NK-92 (cell line): Measurements from ENCODE around the gene SETD2.
"Not testable (repeated sequence)": the region's sequence is repeated elsewhere in the genome, so short reads cannot be mapped to it uniquely, and the experiment has no call there.

Experiments used
- DNase-seq: peaks from one replicate; lab custom pipeline; 2025; ENCODE audit not compliant: unreplicated experiment; lab: John Stamatoyannopoulos, UW

The SETD2 gene

GRCh38 chr3:47149339-47149933 lies 14.5 kb downstream of the SETD2 start:
- DNase-seq, result no peak

DNA sequence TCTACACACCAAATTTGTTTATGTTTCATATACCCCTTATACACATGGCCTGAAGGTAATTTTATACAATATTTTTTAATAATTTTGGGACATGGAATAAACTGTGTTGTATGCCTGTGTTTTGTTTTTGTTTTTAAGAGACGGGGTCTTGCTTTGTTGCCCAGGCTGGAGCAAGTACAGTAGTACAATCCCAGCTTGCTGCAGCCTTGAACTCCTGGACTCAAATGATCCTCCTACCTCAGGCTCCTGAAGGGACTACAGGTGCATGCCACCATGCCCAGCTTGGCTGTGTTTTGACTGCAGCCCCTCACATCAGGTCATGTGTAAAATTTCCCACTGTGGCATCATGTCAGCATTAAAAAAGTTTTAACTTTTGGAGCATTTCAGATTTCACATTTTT lies 18.6 kb downstream of the SETD2 start:
- no peak for DNase-seq

- no peak for DNase-seq
These were observed 20.8 kb downstream of the SETD2 start for GRCh38 chr3:47143068-47143467.

- DNase-seq, result not testable (repeated sequence)
These were observed 21.4 kb downstream of the SETD2 start for GRCh38 chr3:47142536-47142935.

DNA sequence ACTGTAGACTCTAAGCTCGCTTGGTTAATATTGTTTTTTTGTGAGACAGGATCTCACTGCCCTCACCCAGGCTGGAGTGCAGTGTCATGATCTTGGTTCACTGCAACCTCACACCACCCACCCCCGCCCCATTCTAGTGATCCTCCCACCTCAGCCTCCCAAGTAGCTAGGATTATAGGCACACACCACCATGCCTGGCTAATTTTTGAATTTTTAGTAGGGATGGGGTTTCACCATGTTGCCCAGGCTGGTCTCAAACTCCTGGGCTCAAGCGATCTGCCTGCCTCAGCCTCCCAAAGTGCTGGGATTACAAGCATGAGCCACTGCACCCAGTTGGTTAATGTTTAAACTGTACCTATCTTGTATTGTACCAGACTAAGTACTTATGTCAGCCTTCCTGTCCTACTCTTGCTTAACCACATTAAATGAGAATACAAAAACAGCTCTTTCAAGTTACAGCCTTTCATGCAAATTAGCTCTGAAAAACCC lies 22.9 kb downstream of the SETD2 start:
- DNase-seq, result not testable (repeated sequence)

- DNase-seq, result not testable (repeated sequence)
These were observed 23.4 kb downstream of the SETD2 start for GRCh38 chr3:47140553-47140952.

GRCh38 chr3:47134311-47134710 lies 29.6 kb downstream of the SETD2 start:
- DNase-seq, result no peak

GRCh38 chr3:47133641-47134040 lies 30.3 kb downstream of the SETD2 start:
- DNase-seq, result no peak

- no peak for DNase-seq
These were observed 33.4 kb downstream of the SETD2 start for GRCh38 chr3:47130557-47130956.

DNA sequence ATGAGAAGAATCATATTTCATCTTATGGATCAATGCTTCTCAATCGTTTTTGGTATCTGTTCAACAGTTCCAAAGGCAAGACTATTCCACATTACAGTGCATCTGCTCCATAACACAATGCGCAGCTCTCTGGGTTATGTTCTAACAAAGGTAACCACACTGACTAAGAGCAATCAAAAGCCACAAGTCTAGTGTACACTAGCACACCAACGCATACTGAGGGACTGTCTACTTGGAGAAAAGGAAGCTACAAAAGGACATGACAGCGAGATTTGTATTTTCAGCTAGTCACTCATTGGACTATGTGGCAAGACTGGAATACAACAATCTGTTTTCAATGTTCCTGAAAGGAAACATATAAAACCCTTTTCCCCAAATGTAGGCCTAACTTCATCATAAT lies 35.8 kb downstream of the SETD2 start:
- DNase-seq, result no peak

DNA sequence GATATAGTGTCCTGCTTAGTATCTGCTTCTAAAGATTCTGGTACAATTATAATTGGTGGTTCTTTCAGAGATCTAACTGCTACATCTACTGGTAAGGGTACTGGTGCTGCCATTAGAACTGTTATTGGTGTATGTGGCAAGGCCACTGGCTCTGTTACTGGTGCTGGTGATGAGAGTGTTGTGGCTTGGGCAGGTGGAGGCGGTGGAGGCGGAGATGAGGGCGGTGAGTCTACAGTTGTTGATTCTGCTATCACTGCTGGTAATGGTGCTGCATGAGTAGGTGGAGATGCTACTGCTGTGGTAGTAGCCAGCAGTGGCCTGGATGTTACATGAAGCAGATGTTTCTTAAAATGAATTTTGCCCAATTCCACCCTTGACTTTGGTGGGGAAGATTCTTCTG lies 40.1 kb downstream of the SETD2 start:
- DNase-seq, result no peak

DNA sequence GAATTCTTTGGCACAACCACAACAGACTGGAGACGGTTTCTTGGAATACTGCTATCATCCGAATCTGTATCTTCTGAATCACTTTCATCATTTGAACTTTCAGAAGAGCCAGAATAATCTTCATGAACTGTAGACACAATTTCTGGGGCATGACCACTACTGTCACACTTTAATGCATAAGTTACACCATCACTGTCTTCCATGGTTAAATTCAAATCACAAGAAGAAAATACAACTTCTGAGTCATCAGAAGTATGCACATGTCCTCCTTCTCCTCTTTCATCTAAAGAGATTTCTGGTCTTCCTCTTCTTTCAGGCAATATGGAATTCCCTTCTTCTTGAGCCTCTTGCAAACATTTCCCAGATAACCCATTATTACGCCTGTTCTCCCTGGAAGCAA lies 42.5 kb downstream of the SETD2 start:
- DNase-seq, result no peak

DNA sequence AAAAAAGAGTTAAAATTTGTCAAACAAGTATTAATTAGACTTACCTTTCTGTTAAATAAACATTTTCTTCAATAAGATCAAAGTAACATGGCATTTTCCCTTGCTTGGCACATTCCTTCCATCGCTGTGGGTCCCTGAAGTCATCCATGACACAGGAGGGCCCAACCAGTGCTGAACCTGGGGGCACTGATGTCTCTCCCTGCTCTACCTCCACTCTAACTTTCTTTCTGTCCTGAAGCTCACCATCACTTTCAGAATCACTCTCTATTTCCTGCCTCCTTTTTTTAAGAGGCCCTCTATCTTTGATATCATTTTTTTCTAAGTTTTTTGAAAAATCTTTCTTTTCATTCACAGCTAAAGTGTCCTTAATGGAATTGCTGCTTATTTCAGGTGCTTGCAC lies 43.8 kb downstream of the SETD2 start:
- DNase-seq, result no peak

GRCh38 chr3:47119387-47119786 lies 44.5 kb downstream of the SETD2 start:
- DNase-seq, result not testable (repeated sequence)

DNA sequence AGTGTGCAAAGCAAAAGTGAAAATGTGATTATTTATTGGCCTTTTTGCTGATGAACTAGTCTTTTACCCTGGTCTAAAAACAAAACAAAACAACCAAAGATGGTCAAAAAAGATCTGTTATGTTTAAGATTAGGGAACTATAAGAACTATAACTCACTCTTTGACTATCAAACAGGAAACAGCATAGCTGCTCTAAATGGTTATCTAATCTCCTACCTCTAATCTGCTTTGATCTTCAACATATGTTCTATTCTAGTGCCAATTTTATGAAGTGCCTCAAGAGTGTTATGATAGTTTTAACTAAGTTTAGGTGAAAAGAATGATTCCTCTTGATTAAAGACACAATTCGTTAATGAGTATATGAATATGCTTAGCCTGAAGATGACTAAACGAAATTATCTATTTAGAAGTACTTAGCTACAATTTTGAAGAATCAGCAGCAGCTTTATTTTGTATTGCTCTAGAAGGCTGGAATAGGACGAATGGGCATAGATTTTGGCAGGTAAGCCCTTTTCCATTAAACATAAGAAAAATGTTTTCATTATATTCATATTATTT lies 46.0 kb downstream of the SETD2 start:
- no peak for DNase-seq

GRCh38 chr3:47115524-47115923 lies 48.4 kb downstream of the SETD2 start:
- DNase-seq, result not testable (repeated sequence)

- no peak for DNase-seq
These were observed 50.1 kb downstream of the SETD2 start for GRCh38 chr3:47113669-47114365.

- DNase-seq, result no peak
These were observed 50.9 kb downstream of the SETD2 start for GRCh38 chr3:47112997-47113396.

DNA sequence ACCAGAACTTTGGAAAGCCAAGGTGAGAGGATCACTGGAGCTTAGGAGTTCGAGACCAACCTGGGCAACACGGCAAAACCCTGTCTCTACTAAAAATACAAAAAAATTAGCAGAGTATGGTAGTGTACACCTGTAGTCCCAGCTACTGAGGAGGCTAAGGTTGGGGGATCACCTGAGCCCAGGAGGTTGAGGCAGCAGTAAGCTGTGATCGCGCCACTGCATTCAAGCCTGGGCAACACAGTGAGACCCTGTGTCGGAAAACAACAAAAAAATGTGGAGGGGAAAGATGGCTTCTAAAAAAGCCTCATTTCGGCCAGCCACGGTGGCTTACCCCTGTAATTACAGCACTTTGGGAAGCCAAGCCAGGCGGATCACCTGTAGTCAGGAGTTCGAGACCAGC lies 54.5 kb downstream of the SETD2 start:
- no peak for DNase-seq

GRCh38 chr3:47108546-47108945 lies 55.4 kb downstream of the SETD2 start:
- no peak for DNase-seq

DNA sequence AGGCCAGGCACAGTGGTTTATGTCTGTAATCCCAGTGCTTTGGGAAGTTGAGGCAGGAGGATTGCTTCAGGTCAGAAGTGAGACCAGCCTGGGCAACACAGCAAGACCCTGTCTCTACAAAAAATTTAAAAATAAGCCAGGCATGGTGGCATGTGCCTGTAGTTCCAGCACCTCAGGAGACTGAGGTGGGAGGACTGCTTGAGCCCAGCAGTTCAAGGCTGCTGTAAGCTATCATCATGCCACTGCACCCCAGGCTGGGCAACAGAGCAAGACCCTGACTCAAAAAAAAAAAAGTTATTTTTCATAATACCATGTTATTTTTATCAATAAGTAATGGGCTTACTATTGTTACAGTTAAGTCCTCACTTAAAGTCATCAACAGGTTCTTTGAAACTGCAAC lies 59.7 kb downstream of the SETD2 start:
- no peak for DNase-seq

DNA sequence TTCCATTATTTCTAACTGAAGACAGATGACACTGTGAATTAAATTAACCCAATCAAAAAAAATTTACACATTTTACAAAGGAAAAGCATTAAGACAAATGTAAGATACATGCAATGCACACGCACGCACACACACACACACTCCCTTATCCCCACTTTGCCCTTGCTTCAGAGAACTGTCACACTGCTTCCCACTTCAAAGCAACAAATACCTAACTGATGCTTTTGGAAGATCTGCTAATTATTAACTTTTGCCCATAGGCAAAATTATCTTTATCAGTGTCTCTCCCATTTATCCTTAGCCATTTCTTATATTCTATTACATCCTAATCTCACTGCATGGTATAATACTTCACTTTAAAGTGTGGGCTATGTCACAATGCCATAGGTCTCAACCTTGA lies 60.3 kb downstream of the SETD2 start:
- DNase-seq, result no peak
